HEK293T (cell line): ENCODE results near the gene CA5B.
A peak's percentile ranks its signal among the peaks of the same experiment; 100 is the strongest.
"Not testable (repeated sequence)": the region's sequence is repeated elsewhere in the genome, so short reads cannot be mapped to it uniquely, and the experiment has no call there.

Source experiments
- CTCF ChIA-PET: fragments of 350-600 bp; formaldehyde crosslinking; extraction: SDS; loops from one replicate; lab custom pipeline; 2021; ENCODE audit warnings: antibody characterized with exemption, inconsistent platforms; lab: Yijun Ruan, JAX
- POLR2A ChIA-PET: fragments of 350-600 bp; formaldehyde crosslinking; extraction: SDS; loops from one replicate; lab custom pipeline; 2020; ENCODE audit warnings: antibody characterized with exemption, inconsistent platforms; lab: Yijun Ruan, JAX
- DNase-seq: peaks from one replicate; pipeline ENCODE4 v3.0.0; 2012; ENCODE audit warnings: mixed read lengths; ENCODE audit errors: extremely low spot score
- ARNT ChIP-seq: fragments of 450-650 bp; IDR thresholded peaks from 2 replicates; pipeline ENCODE4 v1.6.1; 2017; ENCODE audit warnings: mild to moderate bottlenecking
- BHLHE40 ChIP-seq: fragments of 450-650 bp; IDR thresholded peaks from 2 replicates; pipeline ENCODE4 v1.6.1; 2016; ENCODE audit warnings: mild to moderate bottlenecking, moderate library complexity, borderline replicate concordance
- CTBP1 ChIP-seq: fragments of 450-650 bp; IDR thresholded peaks from 2 replicates; pipeline ENCODE4 v1.6.1; 2016; ENCODE audit warnings: borderline replicate concordance
- ELF4 ChIP-seq: fragments of 450-650 bp; IDR thresholded peaks from 2 replicates; pipeline ENCODE4 v1.6.1; 2017; ENCODE audit warnings: antibody characterized with exemption
- FOXA1 ChIP-seq: fragments of 450-650 bp; IDR thresholded peaks from 2 replicates; pipeline ENCODE4 v1.6.1; 2016; ENCODE audit warnings: mild to moderate bottlenecking
- FOXK2 ChIP-seq: fragments of 450-650 bp; IDR thresholded peaks from 2 replicates; pipeline ENCODE4 v1.6.1; 2016; ENCODE audit warnings: mild to moderate bottlenecking
- FOXM1 ChIP-seq: fragments of 450-650 bp; IDR thresholded peaks from 2 replicates; pipeline ENCODE4 v1.6.1; 2017; ENCODE audit warnings: mild to moderate bottlenecking, borderline replicate concordance
- HDGF ChIP-seq: fragments of 450-650 bp; IDR thresholded peaks from 2 replicates; pipeline ENCODE4 v1.6.1; 2017; ENCODE audit warnings: antibody characterized with exemption, borderline replicate concordance
- L3MBTL2 ChIP-seq: fragments of 450-650 bp; conservative IDR thresholded peaks from 2 replicates; pipeline ENCODE4 v1.6.1; 2016; ENCODE audit warnings: mild to moderate bottlenecking
- LEF1 ChIP-seq: fragments of 450-650 bp; IDR thresholded peaks from 2 replicates; pipeline ENCODE4 v1.6.1; 2017; ENCODE audit warnings: mild to moderate bottlenecking, borderline replicate concordance
- NFRKB ChIP-seq: fragments of 450-650 bp; IDR thresholded peaks from 2 replicates; pipeline ENCODE4 v1.6.1; 2016; ENCODE audit warnings: mild to moderate bottlenecking, moderate library complexity
- SP1 ChIP-seq: fragments of 450-650 bp; IDR thresholded peaks from 2 replicates; pipeline ENCODE4 v1.6.1; 2017
- SUZ12 ChIP-seq: fragments of 450-650 bp; IDR thresholded peaks from 2 replicates; pipeline ENCODE4 v1.6.1; 2016; ENCODE audit warnings: mild to moderate bottlenecking
- TARDBP ChIP-seq: fragments of 450-650 bp; IDR thresholded peaks from 2 replicates; pipeline ENCODE4 v1.6.1; 2016
- ZNF384 ChIP-seq: fragments of 450-650 bp; IDR thresholded peaks from 2 replicates; pipeline ENCODE4 v1.6.1; 2016
- TF ChIP-seq, protein P1 (sequence below): fragments of 450-650 bp; IDR thresholded peaks from 2 replicates; pipeline ENCODE4 v1.6.1; 2016

CA5B gene, protein sequence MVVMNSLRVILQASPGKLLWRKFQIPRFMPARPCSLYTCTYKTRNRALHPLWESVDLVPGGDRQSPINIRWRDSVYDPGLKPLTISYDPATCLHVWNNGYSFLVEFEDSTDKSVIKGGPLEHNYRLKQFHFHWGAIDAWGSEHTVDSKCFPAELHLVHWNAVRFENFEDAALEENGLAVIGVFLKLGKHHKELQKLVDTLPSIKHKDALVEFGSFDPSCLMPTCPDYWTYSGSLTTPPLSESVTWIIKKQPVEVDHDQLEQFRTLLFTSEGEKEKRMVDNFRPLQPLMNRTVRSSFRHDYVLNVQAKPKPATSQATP

DNA sequence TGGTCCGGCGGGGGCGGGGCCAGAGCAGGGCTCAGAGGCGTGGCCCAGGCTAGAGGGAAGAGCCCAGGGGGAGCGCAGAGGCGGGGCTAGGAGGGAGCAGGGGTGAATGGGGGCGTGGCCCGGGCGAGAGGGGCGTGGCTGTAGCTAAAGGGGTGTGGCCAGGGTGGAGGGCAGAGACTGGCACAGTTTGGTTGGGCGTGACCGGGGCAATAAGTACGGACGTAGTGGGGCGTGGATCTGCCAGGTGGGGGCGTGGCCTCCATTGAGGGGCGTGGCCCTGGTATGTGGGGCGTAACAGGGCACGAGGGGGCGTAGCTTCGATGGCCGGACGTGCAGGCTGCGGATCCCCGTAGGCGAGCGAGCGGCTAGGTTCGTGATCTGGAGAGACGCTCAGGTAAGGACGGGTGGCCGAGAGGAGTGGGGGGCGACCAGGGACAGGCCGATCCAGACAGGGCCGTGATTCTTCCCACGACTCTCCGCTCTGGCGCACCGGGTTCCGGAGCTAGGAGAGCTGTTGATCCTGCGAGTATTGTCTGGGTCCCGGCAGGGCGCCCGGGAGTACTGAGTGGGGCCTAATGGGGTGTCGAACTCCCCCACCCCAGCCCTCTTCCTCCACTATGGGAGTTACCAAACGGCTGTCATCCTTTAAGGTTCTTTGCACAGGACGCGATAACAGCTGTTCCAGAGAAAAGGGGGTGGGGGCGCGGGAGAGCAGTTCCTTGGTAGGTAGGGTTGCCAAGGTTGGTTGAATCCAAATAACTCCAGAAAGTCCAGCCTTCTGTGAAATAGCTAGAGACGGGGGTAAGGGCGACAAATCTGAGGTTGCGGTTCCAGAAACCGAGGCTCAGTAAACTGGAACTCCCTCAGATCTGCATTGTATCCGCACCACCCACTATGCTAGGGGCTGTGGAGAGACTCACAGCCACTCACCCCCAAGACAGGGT lies at the start of gene CA5B:
TSS of gene CA5B (plus strand) at position 312 of the 944 bp plus-strand sequence. CDS start 11,754 bp downstream, outside the sequence.
- TF ChIP-seq L3MBTL2, result no peak; the same call in 1 of the 2 replicates
- no peak for TF ChIP-seq CTBP1
- TF ChIP-seq HDGF, result peak; percentile 87; the same call in 1 of the 2 replicates
- peak; percentile 90 for TF ChIP-seq SP1
- TF ChIP-seq, protein P1, sequence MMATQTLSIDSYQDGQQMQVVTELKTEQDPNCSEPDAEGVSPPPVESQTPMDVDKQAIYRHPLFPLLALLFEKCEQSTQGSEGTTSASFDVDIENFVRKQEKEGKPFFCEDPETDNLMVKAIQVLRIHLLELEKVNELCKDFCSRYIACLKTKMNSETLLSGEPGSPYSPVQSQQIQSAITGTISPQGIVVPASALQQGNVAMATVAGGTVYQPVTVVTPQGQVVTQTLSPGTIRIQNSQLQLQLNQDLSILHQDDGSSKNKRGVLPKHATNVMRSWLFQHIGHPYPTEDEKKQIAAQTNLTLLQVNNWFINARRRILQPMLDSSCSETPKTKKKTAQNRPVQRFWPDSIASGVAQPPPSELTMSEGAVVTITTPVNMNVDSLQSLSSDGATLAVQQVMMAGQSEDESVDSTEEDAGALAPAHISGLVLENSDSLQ, result peak; percentile 53
- ChIA-PET POLR2A (no interaction called here), CTCF (interaction anchor here (0.6 to 1.0 kb wide), 4 partner anchors 12 to 1858 kb away, joined by 3 to 6 read pairs (median 3); no protein-coding TSS in a partner anchor)
- peak; percentile 99 for DNase-seq

DNA sequence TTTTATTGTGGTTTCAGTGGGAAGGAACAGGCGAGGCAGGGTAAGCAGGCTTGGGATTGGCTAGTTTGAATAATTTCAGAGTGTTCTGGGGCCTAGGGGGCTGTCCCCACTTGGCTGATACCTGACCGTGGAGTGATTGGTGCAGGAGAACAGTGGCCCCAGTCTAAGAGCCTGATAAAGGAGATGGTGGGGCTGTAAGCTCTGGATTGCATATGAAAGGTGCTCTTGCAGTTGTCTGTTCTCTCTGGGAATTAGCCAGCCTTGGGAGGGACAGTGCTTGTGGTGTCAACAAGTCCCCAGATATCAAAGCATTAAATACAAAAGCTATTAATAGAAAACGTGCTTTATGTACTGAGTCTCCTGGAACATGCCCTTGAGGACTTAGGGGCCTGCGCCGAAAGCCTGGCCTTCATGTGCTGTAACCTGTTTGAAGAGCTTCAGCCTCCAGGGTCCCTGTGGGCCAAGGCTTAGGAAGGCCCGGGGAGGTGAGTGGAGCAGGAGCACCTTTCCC lies 43.1 kb upstream of the CA5B start:
- TF ChIP-seq TARDBP (no peak), LEF1 (no peak), ZNF384 (no peak), FOXK2 (no peak), HDGF (no peak), BHLHE40 (no peak), ARNT (no peak), FOXA1 (no peak), SUZ12 (no peak), ELF4 (no peak), CTBP1 (no peak), L3MBTL2 (no peak), SP1 (no peak)
- TF ChIP-seq, protein P1, result no peak
- CTCF ChIA-PET, result no interaction called here
- no peak for DNase-seq
- POLR2A ChIA-PET, result no interaction called here

DNA sequence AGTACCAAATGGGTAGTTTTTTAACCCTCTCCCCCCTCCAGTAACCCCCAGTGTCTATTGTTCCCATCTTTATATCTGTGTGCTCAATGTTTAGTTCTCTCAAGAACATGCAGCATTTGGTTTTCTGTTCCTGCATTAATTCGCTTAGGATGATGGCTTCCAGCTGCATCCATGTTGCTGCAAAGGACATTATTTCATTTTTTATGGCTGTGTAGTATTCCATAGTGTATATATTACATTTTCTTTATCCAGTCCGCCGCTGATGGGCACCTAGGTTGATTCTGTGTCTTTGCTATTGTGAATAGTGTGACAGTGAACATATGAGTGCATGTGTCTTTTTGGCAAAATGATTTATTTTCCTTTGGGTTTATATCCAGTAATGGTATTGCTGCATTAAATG lies 41.6 kb upstream of the CA5B start:
- TF ChIP-seq L3MBTL2, result no peak
- no peak for TF ChIP-seq BHLHE40
- no peak for TF ChIP-seq SUZ12
- TF ChIP-seq HDGF, result no peak
- TF ChIP-seq ELF4, result no peak
- TF ChIP-seq CTBP1, result no peak
- no peak for TF ChIP-seq NFRKB
- TF ChIP-seq FOXA1, result no peak
- POLR2A ChIA-PET, result no interaction called here
- no peak for DNase-seq
- CTCF ChIA-PET, result no interaction called here

DNA sequence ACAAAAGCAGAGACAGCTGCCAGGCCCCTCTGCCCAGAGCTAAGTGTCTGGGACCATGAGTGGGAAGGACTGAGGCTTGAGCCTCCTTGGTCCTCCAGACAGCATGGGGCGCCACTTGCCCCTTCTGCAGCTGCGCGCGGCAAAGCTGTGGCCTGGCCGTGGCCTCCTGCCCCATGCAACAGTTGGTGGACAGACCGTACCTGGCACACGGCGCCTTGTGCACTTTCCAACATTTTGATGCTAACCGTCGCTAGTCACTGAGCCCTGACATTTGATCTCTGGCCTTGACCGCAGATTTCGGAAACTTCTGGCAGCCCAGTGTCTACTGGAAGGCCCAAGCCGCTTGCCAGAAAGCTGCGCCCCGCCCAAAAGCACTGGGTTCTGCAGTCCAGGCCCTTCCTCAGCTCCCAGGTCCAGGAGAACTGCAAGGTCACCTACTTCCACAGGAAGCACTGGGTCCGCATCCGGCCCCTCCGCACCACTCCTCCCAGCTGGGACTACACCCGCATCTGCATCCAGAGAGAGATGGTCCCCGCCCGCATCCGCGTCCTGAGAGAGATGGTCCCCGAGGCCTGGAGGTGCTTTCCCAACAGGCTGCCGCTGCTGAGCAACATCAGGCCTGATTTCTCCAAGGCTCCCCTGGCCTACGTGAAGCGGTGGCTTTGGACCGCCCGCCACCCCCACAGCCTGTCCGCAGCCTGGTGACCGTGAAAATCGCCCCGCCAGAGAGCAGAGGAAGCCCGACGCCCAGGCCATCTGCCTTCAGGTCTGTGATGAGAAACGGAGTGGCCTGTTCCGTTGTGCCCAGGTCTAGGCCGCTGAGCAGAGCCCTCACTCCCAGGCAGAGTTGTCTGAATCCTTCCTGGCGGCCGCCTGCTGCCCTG lies 35.3 kb upstream of the CA5B start:
- TF ChIP-seq FOXM1, result no peak
- TF ChIP-seq ARNT, result no peak
- no peak for TF ChIP-seq SP1
- no peak for TF ChIP-seq FOXA1
- no peak for TF ChIP-seq SUZ12
- no peak for TF ChIP-seq BHLHE40
- no peak for TF ChIP-seq FOXK2
- DNase-seq, result no peak
- POLR2A ChIA-PET, result no interaction called here
- CTCF ChIA-PET, result no interaction called here

DNA sequence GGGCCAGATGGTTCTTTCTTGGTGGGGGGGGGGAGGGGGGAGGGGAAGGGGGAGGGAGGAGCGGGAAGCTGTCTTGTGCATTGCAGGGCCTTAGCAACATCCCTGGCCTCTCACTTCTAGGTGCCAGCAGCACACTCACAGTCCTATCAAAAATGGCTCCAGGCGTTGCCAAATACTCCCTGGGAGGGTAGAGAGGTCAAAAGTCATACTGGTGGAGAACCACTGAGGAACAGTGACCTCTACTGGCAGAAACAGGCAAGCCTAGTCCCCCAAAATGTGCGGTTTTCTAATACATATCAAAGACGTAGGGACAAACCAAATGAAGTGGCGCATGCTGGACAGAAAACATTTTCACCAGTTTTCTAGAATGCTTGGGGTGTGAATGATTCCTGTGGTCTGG lies 34.3 kb upstream of the CA5B start:
- CTCF ChIA-PET, POLR2A ChIA-PET, DNase-seq: not testable (repeated sequence)

DNA sequence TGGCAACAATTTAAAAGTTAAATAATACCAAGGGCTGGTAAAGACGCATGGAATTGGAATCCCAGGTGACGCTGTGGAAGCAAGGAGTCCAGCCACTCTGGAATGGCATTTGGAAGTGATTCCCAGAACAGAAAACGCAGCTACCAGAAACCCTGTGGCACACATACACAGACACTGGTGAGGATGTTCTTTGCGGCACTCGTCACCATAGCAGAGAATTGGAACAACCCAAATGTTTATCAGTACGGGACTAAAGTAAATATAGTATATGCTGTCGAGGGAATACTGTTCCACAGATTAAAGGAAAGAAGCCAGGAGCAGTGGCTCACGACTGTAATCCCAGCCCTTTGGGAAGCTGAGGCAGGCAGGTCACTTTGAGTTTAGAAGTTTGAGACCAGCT lies 33.8 kb upstream of the CA5B start:
- POLR2A ChIA-PET, CTCF ChIA-PET, DNase-seq: not testable (repeated sequence)

DNA sequence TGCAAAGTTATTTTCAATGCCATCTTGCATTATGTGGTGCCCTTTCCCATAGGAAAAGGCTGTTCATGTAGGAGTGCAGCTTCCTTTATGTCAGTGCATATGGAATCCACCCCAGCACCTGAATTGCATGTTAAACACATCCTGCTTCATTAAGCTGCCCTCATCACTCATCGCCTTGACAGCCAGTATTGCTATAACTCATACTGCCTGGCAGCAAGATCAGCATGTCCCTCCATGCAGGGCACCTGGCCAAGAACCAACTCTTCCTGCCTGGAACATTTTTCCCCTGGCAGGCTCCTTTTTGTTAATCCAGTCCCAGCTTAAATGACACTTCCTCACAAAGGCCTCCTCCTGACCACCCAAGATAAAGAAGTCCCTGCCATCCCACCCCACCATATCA lies 23.5 kb upstream of the CA5B start:
- CTCF ChIA-PET, result no interaction called here
- POLR2A ChIA-PET, result no interaction called here
- DNase-seq, result no peak
- no peak for TF ChIP-seq SUZ12
- TF ChIP-seq, protein P1, result peak; percentile 8; the same call in 1 of the 2 replicates
